Activated CD4-positive, alpha-beta T cell treated with anti-CD3 and anti-CD28 coated beads for 24 hours (primary cell): ENCODE results near the gene FIP1L1.

ENCODE experiments used
- DNase-seq, 2 donors: peaks; one replicate each; pipeline ENCODE4 v3.0.0-alpha.2; 2020; ENCODE audit warnings: low read depth in 2 of 2

Gene FIP1L1

GRCh38 chr4:53476232-53477037, 99.0 kb downstream of the FIP1L1 start:
- DNase-seq: no peak

DNA sequence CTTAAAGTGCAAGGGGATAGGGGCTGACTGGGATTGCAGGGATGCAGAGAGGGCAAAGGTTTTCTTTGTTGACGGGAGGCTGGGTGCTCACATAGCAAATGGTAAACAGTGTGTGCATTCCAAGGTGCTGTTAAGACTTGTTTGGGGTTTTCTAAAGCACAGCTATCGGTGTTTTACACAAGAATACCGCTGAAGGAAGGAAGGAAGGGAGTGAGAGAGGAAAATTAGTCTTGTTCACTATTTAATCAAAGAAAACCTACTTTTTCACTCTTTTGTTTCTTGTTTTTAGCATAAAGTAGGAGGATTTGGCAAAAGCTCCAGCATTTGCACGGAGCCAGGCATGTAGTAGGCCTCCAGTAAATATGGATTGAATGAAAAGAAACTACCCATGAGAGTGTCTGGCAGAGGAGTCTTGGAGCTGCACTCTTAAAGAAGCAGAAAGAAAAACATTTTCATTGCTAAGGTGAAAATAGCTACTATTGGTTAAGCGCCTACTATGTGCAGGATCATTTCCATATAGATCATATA, 99.7 kb downstream of the FIP1L1 start:
- no peak for DNase-seq

GRCh38 chr4:53477636-53478035, 100.2 kb downstream of the FIP1L1 start:
- DNase-seq: no peak

DNA sequence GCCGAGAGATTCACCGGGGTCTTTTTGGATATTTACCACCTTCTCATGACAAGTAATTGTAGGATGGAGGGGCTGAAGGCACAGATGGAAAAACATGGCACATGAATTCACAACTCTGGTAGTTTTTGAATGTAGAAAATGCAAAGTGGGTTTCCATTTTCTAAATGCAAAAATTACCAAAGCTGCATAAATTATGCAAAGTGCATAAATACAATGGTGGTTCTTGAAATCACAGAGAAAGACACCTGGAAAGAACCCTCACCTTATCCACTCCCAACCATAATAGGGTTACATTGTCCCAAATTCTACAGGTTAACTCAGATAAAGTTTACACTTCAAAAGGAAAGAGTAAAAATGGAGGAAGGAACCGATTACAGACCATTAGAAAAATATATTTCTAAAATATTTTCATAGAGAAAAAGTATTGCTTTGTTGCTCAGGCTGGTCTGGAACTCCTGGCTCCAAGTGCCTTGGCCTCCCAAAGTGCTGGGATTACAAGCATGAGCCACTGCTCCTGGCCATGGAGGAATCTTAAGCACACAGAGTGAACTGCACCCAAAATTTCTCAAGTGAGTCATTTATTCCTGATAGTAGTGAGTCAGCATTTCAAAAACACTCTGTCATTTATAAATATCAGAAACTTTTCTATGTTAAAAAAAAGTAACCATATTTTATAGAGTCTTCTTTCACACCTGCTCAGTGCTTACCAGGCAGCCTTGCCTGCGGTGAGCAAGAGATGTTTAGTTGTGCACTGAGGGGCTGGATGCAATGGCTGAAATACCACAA, 101.4 kb downstream of the FIP1L1 start:
- DNase-seq: no peak

- DNase-seq: no peak
Measured at GRCh38 chr4:53479736-53480525, 102.5 kb downstream of the FIP1L1 start.

DNA sequence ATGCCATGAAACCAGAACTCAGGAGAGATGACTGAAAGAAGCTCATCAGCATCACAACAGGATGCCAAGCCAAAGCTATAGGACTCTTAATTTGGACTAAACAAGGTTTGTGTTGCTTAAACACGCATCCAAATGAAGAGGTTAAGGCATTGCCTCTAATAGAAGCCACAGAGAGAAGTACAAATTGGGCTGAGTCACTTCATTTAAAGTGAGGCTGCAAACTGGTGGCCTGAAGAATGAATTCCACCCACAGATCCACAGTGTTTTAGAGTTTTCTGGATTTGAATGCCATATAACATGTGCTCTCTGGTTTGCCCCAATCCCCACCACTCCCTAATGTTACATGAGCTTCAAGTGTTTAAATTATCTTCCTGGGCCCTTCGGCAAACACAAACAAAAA, 103.5 kb downstream of the FIP1L1 start:
- no peak for DNase-seq

- DNase-seq: no peak
Measured at GRCh38 chr4:53481586-53481985, 104.1 kb downstream of the FIP1L1 start.

GRCh38 chr4:53483250-53483649, 105.8 kb downstream of the FIP1L1 start:
- DNase-seq: no peak

DNA sequence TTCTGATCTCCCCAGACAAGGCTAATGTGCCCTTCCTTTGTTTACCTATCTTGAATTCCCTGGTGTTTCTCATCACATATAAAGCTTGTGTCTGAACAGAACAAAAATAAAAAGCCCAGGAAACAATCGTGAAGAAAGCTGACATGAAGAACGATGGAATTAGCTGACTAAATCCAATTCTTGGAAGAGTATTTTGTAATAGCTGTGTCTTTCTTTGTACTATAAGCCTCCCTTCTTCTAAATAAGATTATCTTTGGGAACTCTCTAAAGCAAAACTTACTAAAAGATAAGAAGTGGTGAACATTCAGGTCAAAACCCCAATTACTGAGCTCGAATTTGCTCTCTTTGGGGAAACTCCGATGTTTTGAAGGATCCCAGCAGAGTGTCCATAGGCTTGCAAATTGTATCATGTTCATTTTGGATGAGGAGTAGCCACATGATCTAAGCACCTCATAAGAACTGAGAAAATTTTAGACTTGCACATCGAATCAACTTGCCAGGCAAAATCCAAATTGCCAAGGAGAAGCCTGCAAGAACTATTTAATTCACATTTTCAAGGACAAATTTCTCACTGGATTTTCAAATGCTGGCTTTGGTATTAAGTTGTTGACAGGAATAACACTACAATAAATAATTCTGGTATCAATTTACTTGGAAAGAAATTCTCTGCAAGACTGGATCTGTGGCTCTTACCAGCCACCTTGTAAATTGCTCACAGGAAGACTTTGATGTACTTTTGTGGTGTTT, 107.6 kb downstream of the FIP1L1 start:
- DNase-seq: no peak

GRCh38 chr4:53485658-53486040, 108.2 kb downstream of the FIP1L1 start:
- DNase-seq: no peak

- DNase-seq: no peak
Measured at GRCh38 chr4:53487766-53488165, 110.3 kb downstream of the FIP1L1 start.

GRCh38 chr4:53489279-53489889, 111.9 kb downstream of the FIP1L1 start:
- DNase-seq: no peak

DNA sequence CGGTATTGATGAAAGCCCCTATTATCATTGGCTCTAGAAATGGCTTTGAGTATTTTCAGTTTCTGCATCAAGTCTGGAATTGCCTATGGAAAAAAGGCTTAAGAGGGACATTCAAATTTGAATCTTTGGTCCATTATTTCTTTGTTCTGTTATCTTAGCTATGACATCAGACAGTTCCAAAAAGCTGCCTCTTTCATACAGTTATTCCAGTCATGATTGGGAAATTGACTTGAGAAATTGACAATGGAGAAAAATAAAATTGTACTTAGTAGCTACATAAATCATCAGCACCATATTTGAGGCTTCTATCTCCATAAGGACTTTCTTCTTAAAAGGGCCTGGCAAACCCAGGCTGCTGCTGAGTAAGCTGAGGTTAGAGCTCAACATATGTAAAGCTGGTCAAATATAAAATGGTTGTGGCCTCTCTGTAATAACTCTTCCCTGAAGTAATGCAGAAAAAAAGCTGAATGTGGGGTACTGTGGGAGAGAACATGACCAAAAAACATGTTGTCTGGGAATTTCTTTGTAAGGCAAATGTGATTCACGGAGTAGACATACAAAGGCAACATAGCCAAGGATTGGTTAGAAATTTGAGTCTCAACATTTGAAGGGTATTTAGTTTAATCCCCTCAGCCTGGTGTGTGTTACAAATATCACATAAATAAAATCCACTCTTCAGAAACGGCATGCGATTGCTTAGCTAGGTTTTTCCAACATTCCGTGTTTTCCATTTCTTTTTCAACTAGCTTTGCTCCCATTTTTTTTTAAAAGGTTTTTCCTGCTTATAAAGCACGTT, 112.9 kb downstream of the FIP1L1 start:
- no peak for DNase-seq

GRCh38 chr4:53490965-53491622, 113.7 kb downstream of the FIP1L1 start:
- DNase-seq: no peak

DNA sequence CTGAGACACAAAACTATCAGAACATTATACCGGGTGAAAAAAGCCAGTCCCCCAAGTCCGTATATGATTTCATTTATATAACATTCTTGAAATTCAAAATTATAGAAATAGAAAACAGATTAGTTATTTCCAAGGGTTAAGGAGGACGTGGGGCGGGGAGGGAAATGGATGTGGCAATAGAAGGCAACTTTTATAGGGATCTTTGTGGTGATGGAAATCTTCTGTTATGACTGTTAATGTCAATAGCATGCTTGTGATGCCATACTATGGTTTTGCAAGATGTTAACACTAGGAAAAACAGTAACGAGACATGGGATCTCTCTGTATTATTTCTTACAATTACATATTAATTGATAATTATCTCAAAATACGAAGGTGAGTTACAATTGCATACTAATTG, 117.4 kb downstream of the FIP1L1 start:
- DNase-seq: no peak

DNA sequence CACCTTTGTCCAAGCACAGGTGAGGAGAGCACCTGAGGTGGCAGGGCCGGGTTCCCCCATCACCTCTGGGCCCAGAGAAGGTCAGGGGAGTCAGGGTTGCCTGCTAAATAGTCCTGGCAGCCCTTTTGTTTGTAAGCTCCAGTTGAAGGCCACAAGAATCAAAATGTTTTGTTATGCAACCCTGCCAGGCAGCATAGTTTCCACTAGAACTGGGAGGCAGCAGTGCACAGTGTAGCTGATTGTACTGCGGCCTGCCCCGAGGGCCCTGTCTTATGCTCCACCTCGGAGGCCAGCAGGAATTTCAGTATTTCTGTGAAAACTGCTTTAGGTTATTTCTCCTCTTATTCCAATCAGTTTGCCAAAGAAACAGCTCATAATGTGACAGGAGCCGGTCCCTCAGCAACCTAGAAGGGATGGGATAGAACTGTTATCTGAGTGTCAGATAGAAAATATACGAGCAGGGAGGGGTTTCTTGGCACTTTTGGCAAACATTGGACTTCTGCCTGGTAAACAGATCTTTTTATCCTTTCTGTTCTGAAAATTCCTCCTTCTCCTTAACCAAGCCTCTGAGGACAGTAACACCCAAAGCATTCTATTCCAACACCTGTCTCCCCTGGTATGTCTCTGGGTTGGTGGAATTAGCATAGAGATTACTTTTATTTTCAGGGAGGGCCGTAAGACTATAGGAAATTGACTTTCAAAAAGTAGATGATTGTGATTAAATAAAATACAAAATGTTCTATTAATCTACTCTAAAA, 120.2 kb downstream of the FIP1L1 start:
- no peak for DNase-seq

DNA sequence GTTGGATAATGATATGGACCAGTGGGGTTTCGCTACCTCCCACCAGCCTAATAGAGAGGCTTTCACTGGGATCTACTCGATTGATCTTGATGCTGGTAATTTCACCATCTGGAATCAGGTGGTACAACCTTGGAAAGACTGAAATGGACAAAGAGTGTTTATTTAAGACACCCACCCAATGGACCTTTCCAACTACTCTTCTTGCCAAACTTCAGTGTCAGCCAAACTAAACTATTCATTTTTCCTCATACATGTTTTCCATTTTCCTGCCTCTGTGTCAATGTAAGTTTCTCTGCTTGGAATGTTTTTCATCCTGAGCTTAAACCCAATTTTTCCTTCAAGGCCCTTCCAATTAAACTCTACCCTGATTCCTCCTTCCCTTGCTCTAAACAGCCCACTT, 121.3 kb downstream of the FIP1L1 start:
- no peak for DNase-seq

GRCh38 chr4:53499791-53500190, 122.3 kb downstream of the FIP1L1 start:
- DNase-seq: no peak

DNA sequence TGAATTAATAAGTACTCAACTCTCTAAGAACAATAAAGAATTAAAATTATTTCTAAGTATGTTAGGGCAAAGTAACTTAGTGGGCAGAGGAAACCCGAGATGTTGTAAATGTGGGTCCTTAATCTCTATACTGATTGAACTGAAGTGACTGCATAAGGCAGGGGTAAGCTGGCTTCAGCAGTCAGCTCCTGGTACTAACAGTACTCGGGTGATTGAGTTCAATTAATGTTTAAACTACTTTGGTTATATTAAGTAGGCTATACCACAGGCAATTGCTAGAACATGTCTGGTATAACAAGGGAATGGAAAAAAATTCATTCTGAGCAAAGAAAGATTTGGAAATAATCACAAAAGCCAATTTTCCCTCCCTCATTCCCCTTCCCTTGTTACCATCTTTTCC, 123.1 kb downstream of the FIP1L1 start:
- no peak for DNase-seq
